NB4 (cell line): Measurements from ENCODE around the gene APCDD1.

ENCODE experiments used
- CTCF ChIP-seq: IDR thresholded peaks from one replicate; pipeline ENCODE4 v1.5.1; 2012; ENCODE audit warnings: low read depth, low read length
- MYC ChIP-seq: IDR thresholded peaks from 2 replicates; pipeline ENCODE4 v1.6.1; 2011; ENCODE audit warnings: low read depth, low read length
- POLR2A ChIP-seq: IDR thresholded peaks from 2 replicates; pipeline ENCODE4 v1.6.1; 2011; ENCODE audit warnings: mild to moderate bottlenecking; ENCODE audit not compliant: insufficient read length; ENCODE audit errors: extremely low read depth
- TF ChIP-seq, protein P1 (sequence below): IDR thresholded peaks from 2 replicates; pipeline ENCODE4 v1.6.1; 2011; ENCODE audit warnings: low read depth, low read length

GRCh38 chr18:10405816-10406663 lies 48.4 kb upstream of the APCDD1 start:
- TF ChIP-seq CTCF (no peak), POLR2A (no peak), MYC (no peak)
- TF ChIP-seq, protein P1, sequence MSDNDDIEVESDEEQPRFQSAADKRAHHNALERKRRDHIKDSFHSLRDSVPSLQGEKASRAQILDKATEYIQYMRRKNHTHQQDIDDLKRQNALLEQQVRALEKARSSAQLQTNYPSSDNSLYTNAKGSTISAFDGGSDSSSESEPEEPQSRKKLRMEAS: no peak
